ENCODE results near the gene EOLA1.

EOLA1 gene

GRCh38 chrX:149540621-149541520, at the start of gene EOLA1:
Gene EOLA1 (plus strand): TSS chrX:149541012. CDS start chrX:149545631, 4,619 bp downstream.
- peak; percentile 97 for DNase-seq (ENCODE audit: low read depth)
- H3K4me3 ChIP-seq (ENCODE audit: low read depth, low read length), result peak within 1 kb of the TSS; percentile 81
- no peak for TF ChIP-seq CTCF (conservative IDR thresholded peaks at IDR 0.05; ENCODE audit: low read depth, low read length)

- TF ChIP-seq CTCF (conservative IDR thresholded peaks at IDR 0.05; ENCODE audit: low read depth, low read length), result no peak
- DNase-seq (ENCODE audit: low read depth), result no peak
- H3K4me3 ChIP-seq (ENCODE audit: low read depth, low read length), result no peak overlapping the region
Observed at GRCh38 chrX:149491812-149492211, 49.0 kb upstream of the EOLA1 start.

GRCh38 chrX:149493567-149494562, 46.9 kb upstream of the EOLA1 start:
- no peak overlapping the region for H3K4me3 ChIP-seq (ENCODE audit: low read depth, low read length)
- no peak for DNase-seq (ENCODE audit: low read depth)
- peak; percentile 10 for TF ChIP-seq CTCF (conservative IDR thresholded peaks at IDR 0.05; ENCODE audit: low read depth, low read length)

GRCh38 chrX:149494844-149495565, 45.8 kb upstream of the EOLA1 start:
- no peak overlapping the region for H3K4me3 ChIP-seq (ENCODE audit: low read depth, low read length)
- TF ChIP-seq CTCF (conservative IDR thresholded peaks at IDR 0.05; ENCODE audit: low read depth, low read length), result no peak
- DNase-seq (ENCODE audit: low read depth), result peak; percentile 46

- peak; percentile 75 for DNase-seq (ENCODE audit: low read depth)
- TF ChIP-seq CTCF (conservative IDR thresholded peaks at IDR 0.05; ENCODE audit: low read depth, low read length), result no peak
Observed at GRCh38 chrX:149495573-149496071, 45.2 kb upstream of the EOLA1 start.

GRCh38 chrX:149497054-149497453, 43.8 kb upstream of the EOLA1 start:
- no peak for DNase-seq (ENCODE audit: low read depth)
- no peak for TF ChIP-seq CTCF (conservative IDR thresholded peaks at IDR 0.05; ENCODE audit: low read depth, low read length)
- H3K4me3 ChIP-seq (ENCODE audit: low read depth, low read length), result no peak overlapping the region

More at GRCh38 chrX:149495573-149496071, 45.2 kb upstream of the EOLA1 start:
- no peak overlapping the region for H3K4me3 ChIP-seq (ENCODE audit: low read depth, low read length)

All from choroid plexus epithelial cell (primary cell).